ENCODE data around the gene MYO16. TPM values are rescaled to one million over a fixed set of nuclear protein-coding genes. Genes with fewer than 3 reads are reported as not detected.
"Not testable (repeated sequence)": the region's sequence is repeated elsewhere in the genome, so short reads cannot be mapped to it uniquely, and the experiment has no call there.

The MYO16 gene
- total RNA-seq, 4 donors from 2014 or later, result under 0.01 to 0.21 TPM; not detected in 2

- Histone ChIP-seq H3K9me3 (no peaks in the 10 kb centered on the region), H3K27me3 (no peaks in the 10 kb centered on the region), H3K4me3 (no peak overlapping the region), H3K4me1 (peaks cover 0 to 6% (median 0%) of the 10 kb centered on the region in 4 donors), H3K27ac (no peak overlapping the region), H3K36me3 (no peaks in the 10 kb centered on the region)
- no peak for DNase-seq (ENCODE audit: low spot score in 2 of 2)
- 29 to 42% methylated on average over 1 of the region's 1 CpG for WGBS, 2 donors
- no peak for TF ChIP-seq EP300 (IDR thresholded peaks at IDR 0.05)
- no peak for TF ChIP-seq CTCF (IDR thresholded peaks at IDR 0.05)
- no peak for TF ChIP-seq POLR2A (IDR thresholded peaks at IDR 0.05)
These were observed 274.2 kb downstream of the MYO16 start for GRCh38 chr13:108903613-108904012.

GRCh38 chr13:108911807-108912206 lies 282.4 kb downstream of the MYO16 start:
- Histone ChIP-seq H3K4me1 (peaks cover 0 to 27% (median 3%) of the 10 kb centered on the region in 4 donors), H3K27me3 (no peaks in the 10 kb centered on the region), H3K4me3 (no peak overlapping the region), H3K36me3 (no peaks in the 10 kb centered on the region), H3K27ac (no peak overlapping the region), H3K9me3 (no peaks in the 10 kb centered on the region)
- WGBS, 2 donors, result 84 to 96% methylated on average over 2 of the region's 2 CpGs
- DNase-seq (ENCODE audit: low spot score in 2 of 2), result no peak
- TF ChIP-seq EP300 (IDR thresholded peaks at IDR 0.05) (no peak), POLR2A (IDR thresholded peaks at IDR 0.05) (no peak), CTCF (IDR thresholded peaks at IDR 0.05) (no peak)

- H3K27me3 ChIP-seq; H3K9me3 ChIP-seq; H3K36me3 ChIP-seq; H3K4me3 ChIP-seq; H3K27ac ChIP-seq; DNase-seq (ENCODE audit: low spot score in 2 of 2): not testable (repeated sequence)
- 86% methylated on average over 4 of the region's 4 CpGs for WGBS, 2 donors
- H3K4me1 ChIP-seq, result peaks cover 0 to 38% (median 3%) of the 10 kb centered on the region in 4 donors
These were observed 284.3 kb downstream of the MYO16 start for GRCh38 chr13:108913731-108914130.

- H3K27me3 ChIP-seq, result no peaks in the 10 kb centered on the region
- DNase-seq (ENCODE audit: low spot score in 2 of 2), result peak in 1 of 2 donors; percentile 56
- peak overlapping the region; percentile 31 to 85 (median 76) for H3K27ac ChIP-seq
- 12 to 13% methylated on average over 7 of the region's 7 CpGs for WGBS, 2 donors
- TF ChIP-seq EP300 (IDR thresholded peaks at IDR 0.05), result no peak
- peak; percentile 31 to 58 (median 52) for TF ChIP-seq CTCF (IDR thresholded peaks at IDR 0.05)
- no peaks in the 10 kb centered on the region for H3K9me3 ChIP-seq
- H3K4me3 ChIP-seq, result peak overlapping the region in 1 of 4 donors; percentile 29
- H3K36me3 ChIP-seq, result no peaks in the 10 kb centered on the region
- peaks cover 0 to 43% (median 3%) of the 10 kb centered on the region in 4 donors for H3K4me1 ChIP-seq
These were observed 285.8 kb downstream of the MYO16 start for GRCh38 chr13:108915095-108915633.

GRCh38 chr13:108915634-108916512 lies 286.5 kb downstream of the MYO16 start:
- Histone ChIP-seq H3K4me3 (peak overlapping the region in 1 of 4 donors; percentile 29), H3K4me1 (peaks cover 0 to 43% (median 3%) of the 10 kb centered on the region in 4 donors), H3K27me3 (no peaks in the 10 kb centered on the region), H3K9me3 (no peaks in the 10 kb centered on the region), H3K27ac (peak overlapping the region; percentile 61 to 85 (median 76)), H3K36me3 (no peaks in the 10 kb centered on the region)
- DNase-seq (ENCODE audit: low spot score in 2 of 2), result peak; percentile 88 to 92
- TF ChIP-seq POLR2A (IDR thresholded peaks at IDR 0.05) (peak in 1 of 2 donors; percentile 30), CTCF (IDR thresholded peaks at IDR 0.05) (no peak), EP300 (IDR thresholded peaks at IDR 0.05) (peak; percentile 89 to 95)
- 13 to 18% methylated on average over 9 of the region's 9 CpGs for WGBS, 2 donors

Data from tibial nerve (tissue), 4 donors.